ENCODE data around the gene OR51B6.
A peak's percentile ranks its signal among the peaks of the same experiment; 100 is the strongest.

Gene OR51B6

GRCh38 chr11:5366856-5367255 is 15.5 kb downstream of the OR51B6 start:
- DNase-seq, result no peak

- no peak for DNase-seq
Measured at GRCh38 chr11:5367448-5368074, 16.3 kb downstream of the OR51B6 start.

DNA sequence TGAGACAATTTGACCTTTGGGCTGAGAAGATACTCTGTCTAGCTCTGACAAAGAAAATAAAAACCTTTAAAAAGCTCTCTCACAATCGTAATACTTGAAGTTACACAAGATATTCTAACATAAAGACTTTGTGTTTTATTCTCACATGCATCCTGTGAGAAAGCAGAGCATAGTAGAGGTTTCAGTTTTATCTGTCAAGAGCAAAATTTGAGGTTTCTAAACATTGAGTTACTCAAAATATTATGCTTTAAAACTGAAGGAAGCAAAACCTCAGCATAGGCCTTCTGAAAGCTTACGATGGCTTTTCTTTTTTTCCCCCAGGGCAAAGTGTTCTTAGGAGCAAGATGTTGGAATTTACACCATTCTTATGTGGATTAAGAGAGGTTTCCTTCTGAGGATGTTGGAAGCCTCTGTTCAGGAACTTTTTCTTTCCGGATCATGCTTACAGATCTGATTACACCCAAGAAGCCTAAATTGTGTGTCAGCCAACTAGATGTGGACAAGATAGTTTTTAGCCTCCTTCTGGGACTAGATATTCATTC is 17.3 kb downstream of the OR51B6 start:
- DNase-seq, result no peak

DNA sequence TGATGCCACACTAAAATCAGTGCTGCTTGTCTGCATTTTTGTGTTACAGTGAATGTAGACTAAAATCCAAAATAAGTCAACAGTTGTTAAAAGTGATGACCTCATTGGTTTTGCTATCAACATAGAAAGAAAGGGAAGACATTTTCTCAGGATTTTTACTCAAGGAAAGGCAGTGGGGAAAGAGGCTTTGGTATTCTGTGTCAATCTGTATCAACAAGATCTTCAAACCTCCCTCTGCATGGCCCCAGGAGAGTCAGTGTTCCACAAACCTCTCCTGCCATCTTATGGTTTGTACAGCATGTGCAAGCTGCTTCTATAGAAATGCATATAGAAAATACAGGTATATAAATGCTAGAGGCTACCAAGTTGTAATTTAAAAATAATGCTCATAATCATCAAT is 18.5 kb downstream of the OR51B6 start:
- DNase-seq, result no peak

DNA sequence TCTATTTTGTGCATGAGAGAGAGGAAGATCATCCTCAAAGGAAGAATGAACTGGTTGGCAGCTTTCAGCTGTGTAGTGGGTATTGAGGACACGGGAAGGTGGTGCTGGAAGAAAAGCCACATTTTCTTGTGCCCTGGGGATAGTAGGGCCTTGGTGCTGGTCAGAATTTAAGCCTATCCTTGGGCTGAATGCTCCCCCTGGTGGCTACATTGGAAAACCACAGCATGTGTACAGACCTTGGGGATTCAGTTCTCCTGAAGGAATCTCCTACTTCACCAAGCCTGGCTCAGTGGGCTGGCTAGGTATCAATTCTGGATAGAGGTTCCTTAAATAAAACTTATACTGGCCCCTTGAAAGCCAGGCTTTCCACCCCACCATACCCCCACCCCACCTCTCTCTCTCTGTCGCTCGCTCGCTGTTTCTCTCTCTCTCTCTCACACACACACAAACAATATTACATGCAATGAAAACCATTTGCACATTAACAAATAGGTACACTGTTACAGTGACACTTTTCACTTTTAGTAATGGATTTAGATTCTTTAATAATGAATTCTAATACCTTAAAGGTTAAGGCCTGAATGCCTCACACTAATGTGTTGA is 29.5 kb downstream of the OR51B6 start:
- peak; percentile 20 for DNase-seq

GRCh38 chr11:5383576-5383975 is 32.3 kb downstream of the OR51B6 start, which contains the start of gene OR51M1:
OR51M1 (plus strand) TSS chr11:5383812; CDS start chr11:5389399, 5,587 bp downstream.
- DNase-seq, result no peak

DNA sequence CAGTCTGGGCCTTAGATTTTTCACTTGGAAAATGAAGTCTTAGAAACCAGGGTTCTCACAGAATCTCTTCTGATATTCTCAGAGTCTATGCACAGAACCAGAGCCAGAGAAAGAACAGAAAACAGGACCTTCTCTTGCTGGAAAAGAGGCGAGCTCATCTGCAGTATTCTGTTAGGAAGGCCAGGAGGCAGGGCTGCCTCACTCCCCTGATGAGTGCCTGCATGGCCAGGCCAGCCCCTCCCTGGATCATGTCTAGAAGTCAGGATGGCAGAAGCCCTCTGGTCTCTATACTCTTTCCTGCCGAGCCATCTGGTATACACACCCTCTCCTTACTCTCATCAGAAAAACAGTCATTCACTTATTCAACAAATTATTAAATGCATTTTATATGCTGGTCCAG is 33.0 kb downstream of the OR51B6 start:
- no peak for DNase-seq

- no peak for DNase-seq
Measured at GRCh38 chr11:5390210-5390609, 38.9 kb downstream of the OR51B6 start.

- DNase-seq, result no peak
Measured at GRCh38 chr11:5394091-5394490, 42.8 kb downstream of the OR51B6 start.

GRCh38 chr11:5398936-5399335 is 47.6 kb downstream of the OR51B6 start:
- DNase-seq, result no peak
